GM18951 (cell line): ENCODE data around the gene AP4E1.

Experiments
- POLR2A ChIP-seq: IDR thresholded peaks from 4 replicates; pipeline ENCODE4 v1.6.1; 2011; ENCODE audit warnings: mild to moderate bottlenecking; ENCODE audit not compliant: insufficient read length, insufficient read depth; ENCODE audit errors: extremely low read depth
- in situ Hi-C: fragments of 300-500 bp; cut with MboI; formaldehyde crosslinking; loops from one replicate; pipeline ENCODE4 v1.12.0; 2022; ENCODE audit warnings: low sequenced_read_pairs, mixed read lengths, inconsistent platforms; ENCODE audit not compliant: unreplicated experiment

AP4E1 gene

GRCh38 chr15:51038162-51038973 is 129.9 kb downstream of the AP4E1 start:
- no peak for TF ChIP-seq POLR2A
- in situ Hi-C loops, result no loop called here

GRCh38 chr15:51038974-51039319 is 130.5 kb downstream of the AP4E1 start:
- TF ChIP-seq POLR2A, result no peak
- in situ Hi-C loops, result no loop called here

GRCh38 chr15:51044037-51044727 is 135.7 kb downstream of the AP4E1 start:
- in situ Hi-C loops, result no loop called here
- no peak for TF ChIP-seq POLR2A

GRCh38 chr15:51046016-51046415 is 137.5 kb downstream of the AP4E1 start:
- TF ChIP-seq POLR2A, result no peak

GRCh38 chr15:51046799-51047449 is 138.4 kb downstream of the AP4E1 start:
- no peak for TF ChIP-seq POLR2A
- in situ Hi-C loops, result no loop called here

More at GRCh38 chr15:51046016-51046415, 137.5 kb downstream of the AP4E1 start:
- in situ Hi-C loops, result no loop called here

GRCh38 chr15:51048308-51048707 is 139.8 kb downstream of the AP4E1 start:
- TF ChIP-seq POLR2A, result no peak

GRCh38 chr15:51049081-51049480 is 140.6 kb downstream of the AP4E1 start:
- no peak for TF ChIP-seq POLR2A
- in situ Hi-C loops, result no loop called here

More at GRCh38 chr15:51048308-51048707, 139.8 kb downstream of the AP4E1 start:
- in situ Hi-C loops, result no loop called here

- in situ Hi-C loops, result no loop called here
- no peak for TF ChIP-seq POLR2A
Measured at GRCh38 chr15:51051776-51052175, 143.3 kb downstream of the AP4E1 start.

GRCh38 chr15:51053571-51053970 is 145.1 kb downstream of the AP4E1 start:
- in situ Hi-C loops, result no loop called here
- no peak for TF ChIP-seq POLR2A

- no peak for TF ChIP-seq POLR2A
- in situ Hi-C loops, result no loop called here
Measured at GRCh38 chr15:51054535-51054934, 146.1 kb downstream of the AP4E1 start.
